NK-92 treated with Interleukin-12 subunit alpha and Interleukin-12 subunit beta, amount 100 ng/mL, for 24 hours (cell line): ENCODE data around the gene CHAT.
"Not testable (repeated sequence)": the region's sequence is repeated elsewhere in the genome, so short reads cannot be mapped to it uniquely, and the experiment has no call there.

Experiments
- DNase-seq: peaks from one replicate; lab custom pipeline; 2025; lab: John Stamatoyannopoulos, UW

The CHAT gene

DNA sequence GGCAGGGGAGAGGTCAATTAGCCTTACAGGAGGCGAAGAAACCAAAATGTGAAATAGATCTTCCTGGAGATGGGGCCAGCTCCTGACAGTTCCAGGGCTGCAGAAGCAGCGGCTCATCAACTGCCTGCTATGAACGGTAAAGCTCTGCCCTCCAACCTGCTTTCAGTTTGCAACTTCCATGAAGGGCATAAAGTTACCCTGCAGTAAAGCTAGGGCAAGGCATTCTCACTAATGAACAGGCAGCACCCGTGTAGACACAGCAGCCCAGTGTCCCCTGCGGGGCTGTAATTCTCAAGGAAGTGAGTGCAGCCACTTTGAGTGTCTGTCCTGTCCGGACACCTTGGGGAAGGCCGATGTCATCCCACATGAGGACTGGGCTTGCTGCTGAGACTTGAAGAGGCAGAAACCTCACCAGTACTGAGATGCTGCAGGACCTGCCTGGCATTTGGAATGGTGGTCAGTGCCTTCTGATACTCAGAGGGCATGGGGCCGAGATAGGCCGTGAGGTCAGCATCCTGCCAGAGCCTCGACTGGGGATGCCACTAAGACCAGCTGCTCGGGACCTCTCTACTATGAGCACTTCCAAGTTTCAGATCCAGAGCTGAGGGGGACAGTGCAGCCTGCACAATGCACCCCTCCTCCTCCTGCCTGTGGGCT is 39.6 kb downstream of the CHAT start:
- DNase-seq: no peak

DNA sequence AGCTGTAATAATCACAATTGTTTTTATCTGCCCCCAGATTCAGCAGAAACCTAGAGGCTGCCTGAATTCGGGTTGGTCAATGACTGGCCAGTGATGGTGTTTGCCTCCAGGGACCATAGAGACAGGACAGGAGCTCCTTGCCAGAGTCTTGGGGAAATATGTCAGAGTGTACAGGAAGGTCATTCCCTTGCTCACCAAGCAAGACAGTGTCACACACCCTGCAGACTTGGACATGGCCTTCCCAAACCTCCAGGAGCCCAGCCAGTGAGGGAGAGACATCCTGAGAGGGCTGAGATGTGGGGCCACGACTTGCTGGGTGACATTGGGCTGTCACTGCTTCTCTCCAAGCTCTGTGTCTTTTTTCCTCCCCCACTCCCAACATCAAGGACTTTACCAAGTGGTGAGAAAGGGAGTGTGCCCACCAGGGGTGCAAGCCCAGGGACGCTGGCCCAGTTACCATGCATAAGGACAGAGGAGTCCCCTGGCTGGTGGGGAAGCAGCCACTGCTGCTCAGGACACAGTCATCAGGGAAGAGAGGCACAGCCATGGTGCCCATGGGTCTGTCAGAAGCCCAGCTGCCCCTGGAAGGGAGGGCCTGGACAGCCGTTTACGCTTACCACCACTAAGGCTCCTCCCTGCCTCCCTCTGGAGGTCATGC is 40.3 kb downstream of the CHAT start:
- no peak for DNase-seq

DNA sequence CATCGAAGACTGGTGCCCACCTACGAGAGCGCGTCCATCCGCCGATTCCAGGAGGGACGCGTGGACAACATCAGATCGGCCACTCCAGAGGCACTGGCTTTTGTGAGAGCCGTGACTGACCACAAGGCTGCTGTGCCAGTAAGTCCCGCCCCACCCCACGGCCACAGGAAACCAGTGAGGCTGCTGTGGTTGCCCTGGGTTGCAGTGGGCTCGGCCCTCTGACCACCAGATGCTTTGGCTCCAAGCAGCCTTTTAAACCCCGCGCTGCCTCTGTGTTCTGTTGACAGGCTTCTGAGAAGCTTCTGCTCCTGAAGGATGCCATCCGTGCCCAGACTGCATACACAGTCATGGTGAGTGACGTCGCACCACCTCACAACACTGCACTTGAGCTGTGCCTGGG is 41.3 kb downstream of the CHAT start:
- DNase-seq: no peak

DNA sequence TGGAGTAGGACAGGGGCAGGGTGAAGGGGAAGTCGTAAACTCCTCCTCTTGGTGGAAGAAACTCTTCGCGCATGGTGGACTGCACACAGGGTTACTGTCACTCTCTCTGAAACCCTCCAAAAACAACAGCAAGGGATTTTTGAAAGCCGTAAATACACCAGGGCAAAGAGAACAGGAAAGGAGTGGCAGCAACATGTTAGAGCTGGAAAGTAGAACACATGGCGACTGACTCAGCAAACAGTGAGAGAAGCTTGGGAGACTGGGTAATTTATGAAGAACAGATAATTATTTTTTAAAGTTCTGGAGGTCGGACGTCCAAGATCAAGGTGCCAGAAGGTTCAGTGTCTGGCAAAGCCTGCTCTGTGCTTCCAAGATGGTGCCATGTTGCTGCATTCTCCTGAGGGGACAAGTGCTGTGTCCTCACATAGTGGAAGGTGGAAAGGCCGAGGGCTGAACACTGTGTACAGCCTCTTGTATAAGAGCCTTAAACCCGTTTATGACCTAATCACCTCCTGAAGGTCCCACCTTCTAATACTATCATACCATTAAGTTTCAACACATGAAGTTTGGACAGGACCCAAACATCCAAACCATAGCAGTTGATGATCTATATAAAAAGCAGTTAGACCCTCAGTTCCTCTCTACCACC is 43.1 kb downstream of the CHAT start:
- no peak for DNase-seq

DNA sequence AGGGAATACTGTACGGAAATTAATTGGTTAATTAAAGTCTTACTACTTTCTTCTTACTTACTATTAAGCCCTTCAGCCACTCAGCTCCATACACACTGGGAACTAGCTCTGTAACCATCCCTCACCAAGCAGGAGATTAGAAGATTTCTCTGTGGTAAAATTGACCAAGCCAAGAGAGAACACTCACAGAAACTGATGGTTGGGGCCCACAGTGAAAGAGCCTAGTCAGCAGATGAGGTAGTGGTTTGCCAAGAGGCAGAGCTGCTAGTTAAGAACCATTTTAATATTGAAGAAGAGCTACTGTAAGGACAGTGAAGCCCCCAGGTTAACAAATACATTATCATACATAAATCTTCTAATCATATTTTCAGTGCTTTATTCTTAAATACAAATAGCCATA is 43.8 kb downstream of the CHAT start:
- no peak for DNase-seq

DNA sequence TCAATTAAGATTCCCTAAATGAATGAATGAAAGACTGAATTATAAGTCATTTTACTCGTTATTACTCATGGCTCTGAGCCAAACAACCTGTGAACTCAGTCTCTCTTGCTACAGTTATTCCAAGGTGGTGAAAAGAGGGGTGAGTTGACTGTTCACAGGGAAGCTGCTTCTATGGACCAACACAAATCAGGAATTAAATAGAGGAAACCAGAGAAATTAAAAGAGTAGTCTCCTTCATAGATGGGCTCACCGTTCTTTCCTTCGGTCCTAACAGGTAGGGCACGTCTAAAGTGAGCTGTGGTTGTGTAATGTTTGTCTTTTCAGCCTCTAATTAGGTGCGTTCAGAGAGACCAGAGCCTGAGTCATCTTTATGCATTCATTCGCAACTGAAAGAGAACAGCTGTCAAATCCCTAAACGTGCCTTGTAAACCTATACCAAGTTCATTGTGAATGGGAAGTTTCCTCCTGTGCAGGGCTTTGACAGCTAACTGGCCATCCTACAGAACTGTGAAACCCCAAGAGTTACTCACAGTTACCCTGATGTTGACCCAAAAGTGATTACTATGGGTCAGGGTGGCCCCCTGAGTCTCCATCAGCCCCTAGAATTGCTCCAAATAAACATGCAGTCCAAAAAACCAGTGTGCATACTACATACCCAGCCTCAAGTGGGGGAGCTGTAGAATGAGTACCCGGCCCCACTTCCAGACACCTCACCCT is 47.5 kb downstream of the CHAT start:
- DNase-seq: no peak

DNA sequence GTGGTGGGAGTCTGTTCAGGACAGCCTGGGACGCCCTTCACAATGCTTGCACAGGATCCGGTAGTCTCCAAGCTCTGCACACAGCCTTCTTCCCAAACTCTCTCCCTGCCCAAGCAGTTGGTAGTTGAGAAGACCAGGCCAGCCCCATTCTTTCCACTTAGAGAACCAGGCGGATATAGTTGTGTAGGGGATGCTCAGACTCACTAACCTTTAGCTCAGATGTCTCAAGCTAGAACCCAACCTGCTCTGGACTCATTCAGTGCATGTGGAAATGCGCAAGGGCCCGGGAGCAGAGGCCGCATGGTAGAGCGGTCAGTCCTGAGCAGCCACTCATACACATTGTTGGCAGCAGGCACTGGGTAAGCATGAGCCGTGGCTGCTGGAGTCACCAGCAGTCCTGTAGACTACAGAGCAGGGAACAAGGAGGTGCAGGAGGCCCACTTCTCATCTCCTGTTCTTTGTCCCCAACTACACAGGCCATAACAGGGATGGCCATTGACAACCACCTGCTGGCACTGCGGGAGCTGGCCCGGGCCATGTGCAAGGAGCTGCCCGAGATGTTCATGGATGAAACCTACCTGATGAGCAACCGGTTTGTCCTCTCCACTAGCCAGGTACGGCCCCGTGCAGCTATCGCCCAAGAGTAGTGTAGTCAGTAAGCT is 48.5 kb downstream of the CHAT start:
- no peak for DNase-seq

DNA sequence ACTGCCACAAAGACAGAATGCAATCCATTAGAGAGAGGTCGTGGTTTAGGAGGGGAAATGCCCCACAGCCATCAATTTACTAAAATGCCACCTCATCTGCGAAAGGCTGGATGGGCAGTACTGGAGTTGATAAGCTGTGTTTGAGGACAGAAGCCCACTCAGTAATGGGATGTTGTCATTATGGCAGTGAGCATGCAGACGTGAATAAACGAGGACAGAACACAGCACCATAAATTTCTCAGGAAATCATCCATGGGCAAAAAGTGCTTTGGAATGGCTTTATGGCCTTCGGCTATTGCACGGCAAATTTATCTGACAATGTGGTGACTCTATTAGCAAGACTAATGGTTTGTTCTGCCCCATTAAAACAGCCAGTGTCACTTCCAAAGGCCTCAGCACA is 49.8 kb downstream of the CHAT start:
- DNase-seq: no peak

DNA sequence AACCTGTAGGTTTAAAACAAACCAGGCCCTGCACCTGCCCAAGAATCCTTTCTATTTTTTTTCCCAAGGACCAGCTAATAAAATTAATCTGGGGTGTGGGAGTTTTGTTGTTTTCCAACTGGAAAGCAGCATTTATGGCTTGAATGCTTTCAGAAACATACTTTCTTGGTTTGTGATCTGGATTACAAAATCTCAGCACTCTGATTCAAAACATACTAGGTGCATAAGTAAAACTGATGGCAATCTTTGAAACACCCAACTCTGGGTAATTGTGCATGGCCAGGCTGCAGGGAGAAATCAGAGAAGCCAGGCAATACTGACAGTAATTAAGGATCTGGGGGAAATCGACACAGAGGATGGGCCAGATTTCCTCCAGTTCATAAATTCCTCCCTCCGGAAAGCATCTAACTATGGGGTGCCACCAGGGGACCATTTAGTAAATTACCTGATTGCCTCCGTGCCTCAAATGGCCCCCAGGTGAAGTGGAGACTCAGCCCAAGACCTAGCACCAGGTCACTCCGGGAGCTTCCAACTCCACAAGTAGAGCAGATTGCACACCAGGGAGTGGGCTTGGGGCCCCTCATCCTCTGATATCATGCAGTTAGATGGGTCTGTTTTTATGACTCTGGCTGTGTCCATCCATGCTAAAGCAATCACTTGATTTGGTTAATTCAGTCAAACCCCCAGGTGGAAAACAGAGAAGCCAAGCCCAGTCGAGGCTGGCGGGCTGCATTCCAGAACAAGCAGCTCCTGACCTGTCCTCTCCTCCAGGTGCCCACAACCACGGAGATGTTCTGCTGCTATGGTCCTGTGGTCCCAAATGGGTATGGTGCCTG is 50.4 kb downstream of the CHAT start:
- DNase-seq: no peak

DNA sequence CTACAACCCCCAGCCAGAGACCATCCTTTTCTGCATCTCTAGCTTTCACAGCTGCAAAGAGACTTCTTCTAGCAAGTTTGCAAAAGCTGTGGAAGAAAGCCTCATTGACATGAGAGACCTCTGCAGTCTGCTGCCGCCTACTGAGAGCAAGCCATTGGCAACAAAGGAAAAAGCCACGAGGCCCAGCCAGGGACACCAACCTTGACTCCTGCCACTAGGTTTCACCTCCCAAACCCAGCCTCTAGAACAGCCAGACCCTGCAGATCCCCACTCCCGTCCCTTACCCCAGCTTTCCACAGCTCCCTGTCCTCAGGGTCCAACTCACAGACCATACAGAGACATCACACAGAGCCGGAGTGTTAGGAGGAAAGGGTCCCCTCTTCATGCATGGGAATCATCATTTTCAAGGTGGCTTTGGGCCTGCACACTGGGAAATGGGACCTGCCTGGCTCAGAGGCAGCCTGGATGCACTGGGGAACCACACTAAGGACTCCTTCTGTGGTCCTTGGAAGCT is 51.1 kb downstream of the CHAT start:
- DNase-seq: no peak

DNA sequence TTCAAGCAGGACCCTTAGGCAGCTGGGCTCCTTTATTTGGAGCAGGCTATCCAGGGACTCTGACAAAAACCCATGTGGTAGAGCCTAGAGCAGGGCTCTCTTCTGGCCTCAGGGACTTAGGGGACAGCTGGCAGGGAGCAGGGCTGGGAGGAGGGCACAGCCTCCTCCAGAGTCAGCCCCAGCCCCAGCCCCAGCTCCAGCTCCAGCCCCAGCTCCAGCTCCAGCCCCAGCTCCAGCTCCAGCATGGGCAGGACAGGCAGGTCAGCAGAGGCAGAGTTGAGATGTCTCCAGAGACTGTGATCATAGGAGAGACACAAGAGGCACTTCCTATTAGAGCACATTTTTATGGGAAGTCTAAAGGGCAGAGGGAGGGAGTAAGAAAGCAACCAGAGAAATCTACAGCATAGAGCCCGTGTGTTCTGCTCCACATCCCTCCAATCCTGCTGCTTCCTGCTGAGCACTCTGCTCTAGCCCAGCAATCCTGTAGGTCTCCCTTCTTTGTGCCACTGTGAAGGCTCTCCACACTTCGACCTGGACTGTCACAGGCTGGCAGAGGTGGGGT is 52.3 kb downstream of the CHAT start:
- DNase-seq: no peak

DNA sequence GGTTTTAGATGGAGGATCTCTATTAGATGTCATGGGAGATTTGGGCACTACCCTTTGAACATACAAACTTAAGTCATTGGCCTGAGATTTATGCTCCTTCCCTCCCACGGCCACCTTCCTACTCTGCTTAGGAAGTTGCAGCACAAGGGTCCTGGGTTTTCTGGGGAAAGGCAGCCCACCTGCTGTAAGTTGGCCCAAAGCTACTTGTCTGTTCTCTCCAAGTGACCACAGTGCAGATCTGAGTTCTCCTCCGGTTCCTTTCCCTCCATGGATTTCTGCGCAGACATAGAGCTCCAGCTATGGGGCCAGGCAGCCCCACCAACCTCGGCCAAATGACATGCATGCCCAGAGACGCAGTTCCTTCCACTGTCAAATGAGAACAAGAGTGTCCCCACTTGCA is 52.8 kb downstream of the CHAT start:
- no peak for DNase-seq

DNA sequence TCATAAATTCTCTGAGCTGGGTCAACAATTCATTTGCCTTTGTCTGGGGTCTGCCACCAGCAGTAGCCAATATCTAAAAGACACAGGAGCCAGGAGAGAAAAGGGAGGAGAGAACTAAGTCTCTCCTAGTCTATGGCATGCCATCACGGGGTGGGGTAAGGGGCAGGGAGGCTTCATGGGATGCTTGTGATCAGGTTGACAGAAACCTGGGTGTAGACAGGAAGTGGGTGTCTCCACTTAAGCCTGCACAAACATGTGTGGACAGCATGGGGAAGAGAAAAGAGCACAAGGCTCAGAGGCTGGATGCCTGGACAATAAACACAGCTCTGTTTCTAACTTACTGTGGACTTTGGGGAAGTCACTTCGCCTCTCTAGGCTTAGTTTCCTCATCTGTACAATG is 54.2 kb downstream of the CHAT start:
- DNase-seq: no peak

DNA sequence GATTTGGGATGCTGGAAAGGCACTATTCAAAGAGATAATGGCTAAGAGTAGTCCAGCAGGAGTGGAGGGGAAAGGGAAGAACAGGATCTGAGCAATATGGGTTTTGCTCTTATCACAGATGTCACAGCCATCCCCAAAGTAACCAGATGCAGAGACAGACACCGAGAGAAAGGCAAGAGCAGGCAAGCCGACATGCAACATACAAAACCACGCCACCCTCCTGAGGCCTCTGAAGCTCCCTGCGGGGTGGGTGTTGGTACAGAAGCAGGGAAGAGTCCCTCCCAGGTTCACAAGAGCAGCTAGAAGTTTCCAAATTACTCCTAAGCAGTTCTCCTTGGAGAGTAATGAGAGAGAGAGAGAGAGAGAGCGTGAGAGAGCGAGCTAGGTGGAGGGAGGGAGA is 54.8 kb downstream of the CHAT start:
- DNase-seq: no peak

DNA sequence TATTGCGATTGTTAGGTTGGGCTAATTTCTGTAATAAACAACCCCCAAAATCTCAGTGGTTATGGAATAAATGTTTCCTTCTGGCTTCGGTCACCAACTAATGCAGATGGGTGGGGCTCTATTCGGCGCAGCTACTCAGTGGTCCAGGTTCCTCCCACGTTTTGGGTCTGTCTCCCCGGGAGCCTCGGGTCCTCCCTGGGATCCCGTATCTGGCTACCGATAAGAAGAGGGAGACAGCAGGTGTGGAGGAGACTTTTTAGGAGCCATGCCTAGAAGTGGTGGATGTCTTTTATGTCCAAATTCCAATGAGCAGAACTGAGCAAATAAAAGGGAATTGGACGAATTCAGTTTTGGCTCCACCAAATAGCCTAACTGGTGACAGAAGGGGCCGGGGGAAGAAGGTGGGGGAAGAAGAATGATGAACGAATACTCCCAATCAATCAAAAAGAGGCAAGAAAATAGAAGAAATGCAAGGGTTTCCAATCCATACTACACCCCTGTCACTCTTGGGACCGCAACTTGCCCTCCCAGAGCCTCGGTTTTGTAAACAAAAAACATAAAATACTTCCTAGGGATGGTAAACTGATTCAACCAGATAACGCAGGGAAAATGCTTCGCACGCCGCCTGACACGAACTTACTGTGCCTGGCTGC is 65.1 kb downstream of the CHAT start:
- no peak for DNase-seq

DNA sequence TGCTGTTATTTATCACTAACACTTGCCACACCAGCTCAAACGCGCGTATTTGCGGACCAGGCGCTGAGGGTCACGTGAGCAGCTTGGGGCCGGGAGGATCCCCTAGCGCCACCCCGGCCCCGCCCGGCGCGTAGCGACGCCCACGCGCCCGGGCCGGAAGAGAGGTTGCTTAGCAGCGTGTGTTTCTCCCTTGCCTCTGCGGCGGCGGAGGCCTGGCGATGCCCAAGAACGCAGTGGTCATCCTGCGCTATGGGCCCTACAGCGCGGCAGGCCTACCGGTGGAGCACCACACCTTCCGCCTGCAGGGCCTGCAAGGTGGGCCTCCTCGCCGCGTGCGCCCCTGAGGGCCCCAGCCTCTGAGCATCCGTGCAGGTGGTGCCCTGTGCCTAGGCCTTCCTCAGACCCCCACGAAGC is 65.7 kb downstream of the CHAT start, which contains the start of gene C10orf53:
Gene C10orf53 (plus strand): TSS at position 172 of the 414 bp plus-strand sequence. CDS start 47 bp downstream, at position 219.
- no peak for DNase-seq

DNA sequence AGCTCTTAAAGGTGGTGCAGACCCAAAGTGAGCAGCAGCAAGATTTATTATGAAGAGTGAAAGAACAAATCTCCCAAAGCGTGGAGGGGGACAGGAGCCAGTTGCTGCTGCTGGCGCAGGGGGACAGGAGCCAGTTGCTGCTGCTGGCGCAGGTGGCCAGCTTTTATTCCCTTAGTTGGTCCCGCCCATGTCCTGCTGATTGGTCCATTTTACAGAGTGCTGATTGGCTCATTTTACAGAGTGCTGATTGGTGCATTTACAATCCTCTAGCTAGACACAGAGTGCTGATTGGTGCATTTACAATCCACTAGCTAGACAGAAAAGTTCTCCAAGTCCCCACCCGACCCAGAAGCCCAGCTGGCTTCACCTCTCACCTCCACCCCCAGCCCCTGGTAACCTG is 68.6 kb downstream of the CHAT start:
- not testable (repeated sequence) for DNase-seq

DNA sequence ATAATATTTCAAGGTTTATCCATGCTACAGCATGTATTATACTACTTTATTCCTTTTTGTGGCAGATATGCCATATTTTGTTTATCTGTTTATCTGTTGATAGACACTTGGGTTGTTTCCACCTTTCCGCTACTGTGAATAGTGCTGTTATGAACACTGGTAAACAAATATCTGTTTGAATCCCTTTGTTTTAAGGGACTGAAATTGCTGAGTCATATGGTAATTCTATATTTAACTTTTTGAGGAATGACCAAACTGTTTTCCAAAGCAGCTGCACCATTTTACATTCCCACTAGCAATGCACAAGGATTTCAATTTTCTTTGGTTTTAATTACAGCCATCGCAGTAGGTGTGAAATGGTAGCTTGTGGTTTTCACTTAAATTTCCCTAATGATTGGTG is 69.0 kb downstream of the CHAT start:
- DNase-seq: no peak

DNA sequence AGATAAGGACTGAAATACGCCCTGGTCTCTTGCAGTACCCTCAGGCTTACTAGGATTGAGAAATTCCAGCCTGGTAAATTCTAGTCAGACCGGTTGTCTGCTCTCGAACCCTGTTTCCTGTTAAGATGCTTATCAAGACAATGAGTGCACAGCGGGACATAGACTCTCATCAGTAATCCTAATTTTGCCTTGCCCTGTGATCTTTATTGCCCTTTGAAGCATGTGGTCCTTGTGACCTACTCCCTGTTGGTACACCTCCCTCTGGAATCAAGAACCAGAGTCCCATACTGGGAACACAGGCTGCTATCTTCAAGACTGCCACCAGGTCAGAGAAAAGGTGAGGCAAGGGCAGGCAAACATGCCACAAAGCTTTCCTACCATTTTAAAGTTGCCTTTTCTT is 72.8 kb downstream of the CHAT start:
- no peak for DNase-seq

DNA sequence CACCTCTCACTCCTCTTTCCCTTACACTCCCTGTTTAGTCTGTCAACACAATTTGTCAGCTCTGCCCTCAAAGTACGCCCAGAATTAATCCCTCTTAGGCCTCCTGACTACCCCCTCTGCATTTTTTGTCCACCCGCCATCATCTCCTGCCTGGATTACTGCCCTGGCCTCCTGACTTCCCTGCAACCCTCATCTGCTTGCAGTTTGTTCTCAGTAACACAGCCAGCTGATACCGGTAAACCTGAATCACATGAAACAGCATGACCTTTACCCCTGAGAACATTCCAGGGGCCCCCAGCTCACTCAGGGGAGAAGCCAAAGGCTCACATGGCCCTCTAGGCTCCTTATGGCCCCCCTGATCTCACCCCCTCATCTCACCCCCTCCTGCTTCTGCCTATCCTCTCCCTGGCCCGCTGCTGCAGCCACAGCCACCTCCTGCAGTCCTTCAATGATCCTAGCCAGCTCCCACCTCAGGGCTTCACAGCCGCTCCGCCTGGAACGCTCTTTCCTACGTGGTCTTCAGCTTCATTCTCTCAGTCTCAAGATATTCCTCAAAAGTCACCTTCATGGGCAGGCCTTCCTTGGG is 74.5 kb downstream of the CHAT start:
- DNase-seq: no peak
